HG02981 (cell line): ENCODE data around the gene SLC10A3.

Source experiments
- ATAC-seq: cut with Tn5 transposase; IDR thresholded peaks from one replicate; pipeline ENCODE4 v1.9.1; 2021; ENCODE audit warnings: mild to moderate bottlenecking, moderate library complexity; ENCODE audit not compliant: unreplicated experiment

Gene SLC10A3

DNA sequence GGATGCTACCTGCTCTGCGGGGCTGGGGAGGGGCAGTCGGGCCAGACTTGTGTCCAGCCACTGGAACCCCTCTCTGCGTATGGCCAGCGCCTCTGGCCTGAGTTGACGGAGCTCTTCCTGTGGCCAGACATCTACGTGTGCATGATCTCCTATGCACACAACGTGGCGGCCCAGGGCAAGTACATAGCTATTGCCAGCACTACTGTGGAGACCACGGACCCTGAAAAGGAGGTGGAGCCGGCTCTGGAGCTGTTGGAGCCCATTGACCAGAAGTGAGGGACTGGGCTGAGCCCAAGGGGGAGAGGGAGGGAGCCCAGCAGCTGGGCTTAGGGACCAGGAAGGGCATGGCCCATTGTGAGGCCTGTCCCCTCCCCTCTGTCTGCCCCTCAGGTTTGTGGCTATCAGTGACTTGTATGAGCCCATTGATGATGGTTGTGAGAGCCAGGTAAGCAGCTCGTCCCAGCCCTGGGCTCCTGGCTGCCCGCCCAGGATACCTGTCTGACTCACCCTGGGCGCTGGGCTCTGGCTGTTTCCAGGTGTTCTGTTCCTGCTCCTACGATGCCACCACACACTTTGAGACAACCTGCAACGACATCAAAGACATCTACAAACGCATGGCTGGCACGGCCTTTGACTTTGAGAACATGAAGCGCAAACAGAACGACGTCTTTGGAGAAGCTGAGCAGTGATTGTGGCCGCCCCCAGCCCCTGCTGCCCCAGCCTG is 48.3 kb downstream of the SLC10A3 start:
- no peak for ATAC-seq

DNA sequence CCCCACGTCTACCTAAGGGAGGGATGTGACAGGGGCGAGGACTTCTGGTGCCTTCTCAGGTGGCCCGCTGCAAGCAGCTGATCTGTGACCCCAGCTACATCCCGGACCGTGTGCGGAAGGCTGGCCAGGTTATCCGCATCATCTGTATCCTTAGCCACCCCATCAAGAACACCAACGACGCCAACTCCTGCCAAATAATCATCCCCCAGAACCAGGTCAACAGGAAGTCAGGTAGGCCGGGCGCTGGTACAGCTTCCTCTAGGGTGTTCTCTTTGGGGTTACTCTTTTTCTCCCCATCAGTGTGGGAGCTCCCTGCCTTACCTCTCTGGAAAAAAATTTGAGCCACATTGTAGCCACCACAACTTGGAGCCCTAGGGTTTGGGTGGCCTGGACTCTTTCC is 48.9 kb downstream of the SLC10A3 start:
- no peak for ATAC-seq

DNA sequence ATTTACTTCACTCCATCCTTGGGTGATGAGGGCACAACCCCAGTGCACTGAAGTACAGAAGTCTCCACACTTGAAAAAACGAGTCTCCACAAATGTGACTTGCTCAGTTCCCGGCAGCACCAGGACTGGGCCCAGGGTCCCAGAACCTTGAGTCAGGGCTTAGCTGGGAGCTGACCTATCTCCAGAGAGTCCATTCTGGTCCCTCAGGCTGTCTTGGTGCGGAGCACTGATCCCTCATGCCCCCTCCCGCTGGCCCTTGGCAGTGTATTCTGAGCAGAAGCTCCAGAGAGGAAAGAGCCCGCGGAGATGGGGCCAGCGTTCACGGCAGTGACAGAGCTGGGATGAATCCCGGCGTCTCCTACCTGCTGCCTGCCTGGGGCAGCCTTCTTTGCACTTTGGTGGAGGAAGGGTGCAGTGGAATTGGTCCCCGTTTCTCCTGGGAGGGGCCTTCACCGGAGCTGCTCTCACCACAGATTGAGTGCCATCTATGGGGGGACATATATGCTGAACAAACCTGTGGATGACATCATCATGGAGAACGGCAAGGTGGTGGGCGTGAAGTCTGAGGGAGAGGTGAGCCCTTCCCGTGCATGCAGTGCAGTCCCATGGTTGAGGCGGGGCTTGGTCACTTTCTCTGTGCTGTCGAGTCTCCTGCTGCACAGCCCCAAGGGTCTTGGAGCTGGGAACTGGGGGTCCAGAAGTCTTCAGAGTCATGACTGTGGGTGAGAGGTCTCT is 49.6 kb downstream of the SLC10A3 start:
- ATAC-seq, result no peak

DNA sequence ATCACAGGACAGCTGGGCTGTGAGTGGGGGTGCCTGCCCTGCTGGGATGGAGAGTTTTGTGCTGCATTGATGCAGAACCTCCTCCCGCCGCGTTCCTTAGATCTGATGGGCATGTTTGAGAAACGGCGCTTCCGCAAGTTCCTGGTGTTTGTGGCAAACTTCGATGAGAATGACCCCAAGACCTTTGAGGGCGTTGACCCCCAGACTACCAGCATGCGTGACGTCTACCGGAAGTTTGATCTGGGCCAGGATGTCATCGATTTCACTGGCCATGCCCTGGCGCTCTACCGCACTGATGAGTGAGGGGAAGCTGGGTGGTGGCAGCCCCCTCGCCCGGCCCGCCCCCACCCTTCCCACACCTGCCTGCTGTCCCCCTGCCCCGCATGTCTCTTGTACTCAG is 50.6 kb downstream of the SLC10A3 start:
- no peak for ATAC-seq

DNA sequence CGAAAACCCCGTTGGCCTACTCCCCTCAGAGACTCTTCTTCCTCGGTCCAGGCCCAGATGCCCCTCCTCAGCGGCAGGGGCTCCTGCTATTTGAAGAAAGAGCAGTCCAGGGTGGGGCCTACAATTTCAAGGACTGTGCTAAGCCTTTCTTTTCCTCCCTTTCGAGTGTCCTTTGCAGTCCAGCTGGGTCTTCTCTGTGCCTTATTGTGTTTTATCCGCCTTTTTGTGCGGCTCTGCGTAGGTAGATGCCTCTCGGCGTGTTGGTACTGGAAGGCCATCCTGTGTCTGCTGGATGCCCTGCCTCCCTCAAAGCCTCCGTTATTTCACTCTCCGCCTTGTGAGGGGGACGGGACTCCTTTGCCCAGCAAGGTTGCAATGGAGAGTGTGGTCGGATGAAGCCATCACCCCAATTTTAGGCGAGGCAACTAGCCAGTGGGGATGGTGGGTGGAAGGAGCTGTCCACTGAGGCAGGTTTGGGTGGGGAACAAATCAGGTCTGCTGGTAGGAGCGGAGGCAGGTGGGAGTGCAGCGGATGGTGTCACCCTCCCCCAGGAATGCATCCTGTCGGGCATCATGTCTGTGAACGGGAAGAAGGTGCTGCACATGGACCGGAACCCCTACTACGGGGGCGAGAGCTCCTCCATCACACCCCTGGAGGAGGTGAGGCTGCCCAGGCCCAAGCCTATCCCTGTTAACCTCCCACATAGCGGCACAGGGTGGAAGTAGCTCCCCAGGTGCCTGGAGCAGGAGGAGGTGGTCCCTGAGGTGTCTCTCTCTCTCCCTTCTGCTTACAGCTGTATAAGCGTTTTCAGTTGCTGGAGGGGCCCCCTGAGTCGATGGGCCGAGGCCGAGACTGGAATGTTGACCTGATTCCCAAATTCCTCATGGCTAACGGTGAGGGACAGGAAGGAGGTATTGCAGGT is 52.2 kb downstream of the SLC10A3 start:
- ATAC-seq, result no peak
